NCI-H2171 treated with DMSO at 0.1 percent for 48 hours (cell line): ENCODE measurements around the gene CDC42BPA.

Experiments
- DNase-seq: peaks from one replicate; lab custom pipeline; 2025; lab: John Stamatoyannopoulos, UW

CDC42BPA gene

GRCh38 chr1:226991920-226992319 lies 326.4 kb downstream of the CDC42BPA start:
- no peak for DNase-seq

- DNase-seq: no peak
These were observed 328.1 kb downstream of the CDC42BPA start for GRCh38 chr1:226990133-226990716.

- no peak for DNase-seq
These were observed 329.0 kb downstream of the CDC42BPA start for GRCh38 chr1:226989085-226989920.

- no peak for DNase-seq
These were observed 330.0 kb downstream of the CDC42BPA start for GRCh38 chr1:226988334-226988666.

- no peak for DNase-seq
These were observed 330.5 kb downstream of the CDC42BPA start for GRCh38 chr1:226987623-226988333.

- no peak for DNase-seq
These were observed 331.1 kb downstream of the CDC42BPA start for GRCh38 chr1:226987179-226987536.

GRCh38 chr1:226986496-226987178 lies 331.7 kb downstream of the CDC42BPA start:
- no peak for DNase-seq

- DNase-seq: no peak
These were observed 332.3 kb downstream of the CDC42BPA start for GRCh38 chr1:226985839-226986463.

GRCh38 chr1:226985239-226985838 lies 333.0 kb downstream of the CDC42BPA start:
- no peak for DNase-seq

GRCh38 chr1:226984521-226985238 lies 333.6 kb downstream of the CDC42BPA start:
- DNase-seq: peak; percentile 85

GRCh38 chr1:226983992-226984364 lies 334.3 kb downstream of the CDC42BPA start:
- DNase-seq: no peak

GRCh38 chr1:226983247-226983991 lies 334.9 kb downstream of the CDC42BPA start:
- no peak for DNase-seq

GRCh38 chr1:226982451-226983177 lies 335.7 kb downstream of the CDC42BPA start:
- no peak for DNase-seq

- no peak for DNase-seq
These were observed 336.5 kb downstream of the CDC42BPA start for GRCh38 chr1:226981838-226982237.

GRCh38 chr1:226981386-226981817 lies 336.9 kb downstream of the CDC42BPA start:
- DNase-seq: no peak

GRCh38 chr1:226980565-226981385 lies 337.5 kb downstream of the CDC42BPA start:
- DNase-seq: no peak

- DNase-seq: no peak
These were observed 338.2 kb downstream of the CDC42BPA start for GRCh38 chr1:226980122-226980560.

- no peak for DNase-seq
These were observed 338.7 kb downstream of the CDC42BPA start for GRCh38 chr1:226979517-226980121.
